Fibroblast of lung (primary cell): Measurements from ENCODE around the gene IL23R. TPM values are rescaled to one million over a fixed set of nuclear protein-coding genes. Genes with fewer than 3 reads are reported as not detected.
A peak's percentile ranks its signal among the peaks of the same experiment; 100 is the strongest.

Experiments
- DNase-seq, 2 donors: peaks; one replicate each; pipeline versions ENCODE4 v3.0.0 to v3.0.0-alpha.2; 2010; ENCODE audit warnings: low read depth in 2 of 2
- H2AFZ ChIP-seq: 2 replicates; pipeline ENCODE4 v1.5.1; 2012; ENCODE audit warnings: low read length, control low read depth, inconsistent platforms
- H3K27ac ChIP-seq: 2 replicates; pipeline ENCODE4 v1.5.1; 2011; ENCODE audit warnings: low read length, control low read depth; ENCODE audit not compliant: insufficient read depth
- H3K27me3 ChIP-seq: 2 replicates; pipeline ENCODE4 v1.5.1; 2011; ENCODE audit warnings: mild to moderate bottlenecking, low read length; ENCODE audit not compliant: control insufficient read depth, insufficient read depth
- H3K36me3 ChIP-seq: 2 replicates; pipeline ENCODE4 v1.5.1; 2011; ENCODE audit warnings: low read length; ENCODE audit not compliant: control insufficient read depth, insufficient read depth
- H3K4me1 ChIP-seq: 2 replicates; pipeline ENCODE4 v1.5.1; 2011; ENCODE audit warnings: low read length; ENCODE audit not compliant: control insufficient read depth, insufficient read depth; ENCODE audit errors: extremely low read depth
- H3K4me2 ChIP-seq: 2 replicates; pipeline ENCODE4 v1.5.1; 2011; ENCODE audit warnings: low read length, control low read depth; ENCODE audit not compliant: insufficient read depth; ENCODE audit errors: extremely low read depth
- H3K4me3 ChIP-seq, 4 experiments: fragments of 200-600 bp in 1 of 4; sonication (generic) in 1 of 4; replicated peaks in 1 of 4; 2 replicates each; pipeline ENCODE4 v1.5.1; 2011 to 2016; ENCODE audit warnings: low read length in 4 of 4, low read depth in 3 of 4, mild to moderate bottlenecking in 3 of 4, control low read depth in 2 of 4, inconsistent platforms in 1 of 4, mixed read lengths in 1 of 4; ENCODE audit not compliant: insufficient read depth in 1 of 4; ENCODE audit errors: control extremely low read depth in 1 of 4
- H3K79me2 ChIP-seq: 2 replicates; pipeline ENCODE4 v1.5.1; 2012; ENCODE audit warnings: mild to moderate bottlenecking, low read length, inconsistent platforms; ENCODE audit not compliant: control insufficient read depth, insufficient read depth
- H3K9ac ChIP-seq: 2 replicates; pipeline ENCODE4 v1.5.1; 2011; ENCODE audit warnings: mild to moderate bottlenecking, low read length, control low read depth; ENCODE audit not compliant: insufficient read depth
- H3K9me3 ChIP-seq: 2 replicates; pipeline ENCODE4 v1.5.1; 2012; ENCODE audit warnings: low read depth, low read length; ENCODE audit not compliant: control insufficient read depth, insufficient read depth
- H4K20me1 ChIP-seq: 2 replicates; pipeline ENCODE4 v1.5.1; 2011; ENCODE audit warnings: low read length; ENCODE audit not compliant: control insufficient read depth, insufficient read depth; ENCODE audit errors: extremely low read depth
- EZH2 ChIP-seq: IDR thresholded peaks from 2 replicates; pipeline ENCODE4 v1.5.1; 2012; ENCODE audit warnings: low read length, control low read depth, mild to moderate bottlenecking; ENCODE audit errors: missing control alignments
- polyA plus RNA-seq, 2 donors: library from polyadenylated mRNA; depleted of rRNA in 1 of 2; stranded (reverse) in 1 of 2; unstranded in 1 of 2; fragments of >200 nt; gene quantifications; 2 replicates each; pipeline ENCODE4 v1.2.1, GENCODE V29; 2011 to 2012; ENCODE audit warnings: missing spikeins in 1 of 2
- total RNA-seq: library from RNA; depleted of rRNA; stranded (reverse); fragments of >200 nt; gene quantifications from 2 replicates; pipeline ENCODE4 v1.2.1, GENCODE V29; 2014
- TF ChIP-seq, protein P1 (sequence below), 2 donors: IDR thresholded peaks in 1 of 2; conservative IDR thresholded peaks in 1 of 2; 1 replicate in 1 of 2; 2 replicates in 1 of 2; pipeline ENCODE4 v1.5.1; 2011 to 2012; ENCODE audit warnings: low read length in 2 of 2, control low read depth in 1 of 2, inconsistent platforms in 1 of 2, low read depth in 1 of 2, mild to moderate bottlenecking in 1 of 2

Gene IL23R
- total and polyA plus RNA-seq, 2 donors (not counting 1 experiment from before 2014, with no cell fraction given): not detected

DNA sequence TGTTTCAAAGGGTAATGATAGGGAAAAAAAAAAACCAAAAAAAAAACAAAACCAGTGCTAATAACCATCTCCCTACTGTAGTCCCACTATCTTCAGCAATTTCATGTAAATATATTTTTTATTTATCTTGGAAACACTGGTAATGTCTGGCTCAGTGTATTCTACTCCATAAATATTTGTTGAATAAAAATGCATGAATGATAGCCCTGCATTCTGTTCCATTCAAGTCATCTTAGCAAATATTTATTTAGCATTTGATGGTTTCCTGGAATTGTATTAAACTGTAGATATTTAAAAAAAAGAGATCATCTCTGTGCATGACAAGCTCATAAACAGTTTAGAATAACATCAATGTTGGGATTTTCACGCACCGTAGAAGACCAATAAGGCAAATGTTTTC lies 24.2 kb downstream of the IL23R start:
- DNase-seq: no peak

GRCh38 chr1:67190942-67191341 lies 24.7 kb downstream of the IL23R start:
- no peaks in the 10 kb centered on the region for H3K36me3 ChIP-seq
- no peak overlapping the region for H3K4me3 ChIP-seq
- no peak for DNase-seq
- no peaks in the 10 kb centered on the region for H3K79me2 ChIP-seq
- H3K9ac ChIP-seq: no peak overlapping the region
- no peak for TF ChIP-seq EZH2
- TF ChIP-seq, protein P1, sequence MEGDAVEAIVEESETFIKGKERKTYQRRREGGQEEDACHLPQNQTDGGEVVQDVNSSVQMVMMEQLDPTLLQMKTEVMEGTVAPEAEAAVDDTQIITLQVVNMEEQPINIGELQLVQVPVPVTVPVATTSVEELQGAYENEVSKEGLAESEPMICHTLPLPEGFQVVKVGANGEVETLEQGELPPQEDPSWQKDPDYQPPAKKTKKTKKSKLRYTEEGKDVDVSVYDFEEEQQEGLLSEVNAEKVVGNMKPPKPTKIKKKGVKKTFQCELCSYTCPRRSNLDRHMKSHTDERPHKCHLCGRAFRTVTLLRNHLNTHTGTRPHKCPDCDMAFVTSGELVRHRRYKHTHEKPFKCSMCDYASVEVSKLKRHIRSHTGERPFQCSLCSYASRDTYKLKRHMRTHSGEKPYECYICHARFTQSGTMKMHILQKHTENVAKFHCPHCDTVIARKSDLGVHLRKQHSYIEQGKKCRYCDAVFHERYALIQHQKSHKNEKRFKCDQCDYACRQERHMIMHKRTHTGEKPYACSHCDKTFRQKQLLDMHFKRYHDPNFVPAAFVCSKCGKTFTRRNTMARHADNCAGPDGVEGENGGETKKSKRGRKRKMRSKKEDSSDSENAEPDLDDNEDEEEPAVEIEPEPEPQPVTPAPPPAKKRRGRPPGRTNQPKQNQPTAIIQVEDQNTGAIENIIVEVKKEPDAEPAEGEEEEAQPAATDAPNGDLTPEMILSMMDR (conservative IDR thresholded peaks at IDR 0.05 in 1 of 2, IDR thresholded peaks at IDR 0.05 in 1 of 2; ENCODE audit: low read depth in 1 of 2, low read length in 2 of 2): no peak
- H3K4me1 ChIP-seq: no peaks in the 10 kb centered on the region
- H3K27ac ChIP-seq: no peak overlapping the region
- no peak overlapping the region for H3K4me2 ChIP-seq
- no peaks in the 10 kb centered on the region for H4K20me1 ChIP-seq
- no peaks in the 10 kb centered on the region for H3K9me3 ChIP-seq
- H2AFZ ChIP-seq: no peak overlapping the region
- H3K27me3 ChIP-seq: no peaks in the 10 kb centered on the region

More for the DNA sequence above, 24.2 kb downstream of the IL23R start:
- Histone ChIP-seq H2AFZ (no peak overlapping the region), H3K9ac (no peak overlapping the region), H3K4me2 (no peak overlapping the region), H3K4me3 (no peak overlapping the region), H3K27ac (no peak overlapping the region), H3K4me1 (no peaks in the 10 kb centered on the region), H3K36me3 (no peaks in the 10 kb centered on the region), H3K79me2 (no peaks in the 10 kb centered on the region), H3K27me3 (no peaks in the 10 kb centered on the region), H3K9me3 (no peaks in the 10 kb centered on the region), H4K20me1 (no peaks in the 10 kb centered on the region)
- no peak for TF ChIP-seq EZH2
- TF ChIP-seq, protein P1 (conservative IDR thresholded peaks at IDR 0.05 in 1 of 2, IDR thresholded peaks at IDR 0.05 in 1 of 2; ENCODE audit: low read depth in 1 of 2, low read length in 2 of 2): no peak

DNA sequence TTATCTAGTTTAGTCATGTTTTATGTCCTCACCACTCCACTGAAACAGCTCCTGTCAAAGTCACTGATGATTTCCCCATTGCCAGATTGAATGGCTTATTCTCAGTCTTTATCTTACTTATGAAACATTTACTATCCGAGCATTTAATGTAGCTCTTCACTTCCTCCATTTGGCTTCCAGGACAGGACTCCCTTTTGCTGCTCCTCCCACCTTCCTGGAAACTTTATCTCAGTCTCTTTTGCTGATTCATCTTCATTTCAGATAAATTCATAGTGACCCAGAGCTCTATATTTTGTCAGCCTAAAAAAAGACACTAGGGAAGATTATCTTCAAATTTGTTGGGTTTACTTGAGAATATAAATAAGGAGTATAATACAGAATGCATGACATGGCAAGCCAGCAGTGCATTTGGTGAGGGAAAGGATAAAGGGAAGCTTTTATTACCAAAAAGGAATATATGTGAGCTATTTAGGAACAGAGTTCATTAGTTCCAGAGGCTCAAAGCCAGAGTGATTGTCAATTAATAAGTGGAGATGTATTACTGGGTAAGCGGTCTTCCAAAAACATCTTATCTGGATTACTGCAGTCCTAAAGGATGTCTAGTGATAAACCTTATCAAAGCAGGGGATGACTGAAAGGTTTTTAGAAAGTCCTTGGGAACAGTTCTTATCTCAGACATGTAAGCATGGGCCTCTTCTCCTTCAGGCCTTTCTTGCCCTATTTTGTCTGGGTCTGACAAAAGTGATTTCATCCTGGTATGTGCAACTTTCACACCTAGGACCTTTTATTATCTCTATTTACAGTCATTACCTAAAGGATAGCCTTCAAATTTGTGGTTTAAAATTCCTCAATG lies 25.6 kb downstream of the IL23R start:
- Histone ChIP-seq H2AFZ (no peak overlapping the region), H3K79me2 (no peaks in the 10 kb centered on the region)
- peak in 1 of 2 donors; percentile 8 for DNase-seq

More for the DNA sequence above, 25.6 kb downstream of the IL23R start:
- H3K27me3 ChIP-seq: no peaks in the 10 kb centered on the region
- H3K27ac ChIP-seq: no peak overlapping the region
- H3K9me3 ChIP-seq: no peaks in the 10 kb centered on the region
- no peak overlapping the region for H3K4me2 ChIP-seq
- no peaks in the 10 kb centered on the region for H3K4me1 ChIP-seq
- no peak for TF ChIP-seq EZH2
- TF ChIP-seq, protein P1 (conservative IDR thresholded peaks at IDR 0.05 in 1 of 2, IDR thresholded peaks at IDR 0.05 in 1 of 2; ENCODE audit: low read depth in 1 of 2, low read length in 2 of 2): no peak
- H3K36me3 ChIP-seq: no peaks in the 10 kb centered on the region
- no peak overlapping the region for H3K9ac ChIP-seq
- H3K4me3 ChIP-seq: no peak overlapping the region
- no peaks in the 10 kb centered on the region for H4K20me1 ChIP-seq
